GM12892 (cell line): ENCODE results near the gene RPL21.

Experiments
- POLR2A ChIP-seq: IDR thresholded peaks from 2 replicates; pipeline ENCODE4 v1.6.1; 2011; ENCODE audit warnings: low read depth, low read length, control low read depth
- POLR2AphosphoS5 ChIP-seq: IDR thresholded peaks from 2 replicates; pipeline ENCODE4 v1.6.1; 2011; ENCODE audit warnings: low read depth, low read length, control low read depth

DNA sequence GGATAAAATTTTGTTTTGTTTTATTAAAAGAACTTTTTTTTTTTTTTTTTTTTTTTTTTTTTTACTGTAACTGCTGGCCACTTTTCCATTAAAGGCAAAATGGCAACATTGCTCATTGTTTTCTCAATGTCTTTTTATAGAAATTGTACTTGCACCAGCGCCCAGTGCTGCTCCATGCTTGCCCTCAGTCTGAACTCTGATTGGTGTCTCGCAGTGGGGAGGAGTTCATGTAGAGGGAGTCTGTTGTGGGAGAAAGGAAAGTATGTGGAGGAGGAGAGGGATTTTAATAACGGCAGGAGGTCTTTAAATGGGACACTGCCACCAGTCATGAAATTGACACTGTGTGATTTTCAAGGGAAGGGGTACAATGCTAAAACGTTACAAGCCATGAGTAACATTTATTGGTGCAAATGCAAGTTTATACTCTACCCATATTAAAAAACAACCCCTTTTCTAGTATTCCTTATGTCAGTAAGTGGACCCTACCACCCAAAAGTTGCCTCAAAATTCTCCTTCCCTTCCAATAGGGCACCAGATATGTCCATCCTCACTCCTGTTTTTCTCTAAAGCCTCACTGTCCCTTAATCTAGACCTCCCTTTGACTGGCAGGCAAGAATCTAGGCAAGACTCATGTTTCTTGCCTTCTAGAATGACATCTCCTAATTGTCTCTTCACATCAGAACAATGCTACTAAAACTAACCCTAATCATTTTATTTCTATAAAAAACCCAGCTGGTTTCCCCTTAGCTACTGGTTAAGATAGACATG is 22.5 kb downstream of the RPL21 start:
- TF ChIP-seq POLR2AphosphoS5 (no peak), POLR2A (no peak)
